ENCODE measurements around the gene JAM3.
"Not testable (repeated sequence)": the region's sequence is repeated elsewhere in the genome, so short reads cannot be mapped to it uniquely, and the experiment has no call there.

JAM3 gene

DNA sequence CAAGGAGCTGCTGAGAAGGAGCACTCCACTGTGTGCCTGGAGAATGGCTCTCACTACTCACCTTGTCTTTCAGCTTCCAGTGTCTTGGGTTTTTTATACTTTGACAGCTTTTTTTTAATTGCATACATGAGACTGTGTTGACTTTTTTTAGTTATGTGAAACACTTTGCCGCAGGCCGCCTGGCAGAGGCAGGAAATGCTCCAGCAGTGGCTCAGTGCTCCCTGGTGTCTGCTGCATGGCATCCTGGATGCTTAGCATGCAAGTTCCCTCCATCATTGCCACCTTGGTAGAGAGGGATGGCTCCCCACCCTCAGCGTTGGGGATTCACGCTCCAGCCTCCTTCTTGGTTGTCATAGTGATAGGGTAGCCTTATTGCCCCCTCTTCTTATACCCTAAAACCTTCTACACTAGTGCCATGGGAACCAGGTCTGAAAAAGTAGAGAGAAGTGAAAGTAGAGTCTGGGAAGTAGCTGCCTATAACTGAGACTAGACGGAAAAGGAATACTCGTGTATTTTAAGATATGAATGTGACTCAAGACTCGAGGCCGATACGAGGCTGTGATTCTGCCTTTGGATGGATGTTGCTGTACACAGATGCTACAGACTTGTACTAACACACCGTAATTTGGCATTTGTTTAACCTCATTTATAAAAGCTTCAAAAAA is 82.3 kb downstream of the JAM3 start:
- no peak for DNase-seq

DNA sequence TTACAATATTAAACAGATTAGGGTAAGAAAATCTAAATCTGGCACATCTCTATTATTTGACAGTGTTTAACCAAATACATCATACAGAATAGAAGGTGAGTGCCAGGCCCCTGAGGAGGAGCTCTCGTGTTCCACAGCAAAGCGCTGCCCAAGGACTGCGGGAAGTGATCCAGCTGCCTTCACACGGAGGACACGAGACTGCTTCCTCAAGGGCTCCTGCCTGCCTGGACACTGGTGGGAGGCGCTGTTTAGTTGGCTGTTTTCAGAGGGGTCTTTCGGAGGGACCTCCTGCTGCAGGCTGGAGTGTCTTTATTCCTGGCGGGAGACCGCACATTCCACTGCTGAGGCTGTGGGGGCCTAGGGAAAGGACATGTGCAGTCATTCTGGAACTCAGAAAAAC is 83.8 kb downstream of the JAM3 start:
- DNase-seq, result no peak

DNA sequence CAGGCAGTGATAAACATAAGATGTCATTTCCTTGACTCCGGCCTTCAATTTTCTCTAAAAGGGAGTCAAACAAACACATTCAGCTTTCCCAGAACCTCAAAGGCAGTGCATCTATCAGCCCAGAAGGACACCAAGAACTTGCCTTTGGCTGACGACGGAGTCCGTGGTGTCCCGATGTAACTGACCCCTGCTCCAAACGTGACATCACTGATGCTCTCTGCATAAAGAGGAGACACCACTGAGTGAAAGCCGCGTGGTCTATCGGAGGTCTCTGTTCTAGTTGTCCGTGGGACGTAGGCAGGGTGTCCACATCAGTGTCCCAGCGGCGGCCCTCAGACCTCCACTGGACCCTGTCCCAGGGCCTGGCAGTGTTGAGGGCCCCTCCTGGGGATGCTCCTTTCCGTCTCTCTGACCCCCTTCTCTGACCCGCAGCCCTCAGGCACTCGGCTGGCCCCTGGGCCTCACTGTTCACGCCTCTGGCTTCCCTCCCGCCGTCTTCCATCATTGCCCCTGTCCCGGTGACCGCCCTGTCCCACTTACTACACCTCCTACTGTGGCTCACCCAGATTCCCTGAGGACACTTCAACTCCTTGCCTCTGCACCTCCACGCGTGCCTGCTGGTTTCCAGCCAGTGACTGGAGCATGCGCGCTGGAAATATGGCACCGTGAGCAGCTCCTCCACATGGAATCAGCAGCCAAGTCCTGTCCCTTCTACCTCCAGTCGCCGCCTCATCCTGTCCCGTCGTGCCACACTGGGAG is 84.5 kb downstream of the JAM3 start:
- DNase-seq, result no peak

DNA sequence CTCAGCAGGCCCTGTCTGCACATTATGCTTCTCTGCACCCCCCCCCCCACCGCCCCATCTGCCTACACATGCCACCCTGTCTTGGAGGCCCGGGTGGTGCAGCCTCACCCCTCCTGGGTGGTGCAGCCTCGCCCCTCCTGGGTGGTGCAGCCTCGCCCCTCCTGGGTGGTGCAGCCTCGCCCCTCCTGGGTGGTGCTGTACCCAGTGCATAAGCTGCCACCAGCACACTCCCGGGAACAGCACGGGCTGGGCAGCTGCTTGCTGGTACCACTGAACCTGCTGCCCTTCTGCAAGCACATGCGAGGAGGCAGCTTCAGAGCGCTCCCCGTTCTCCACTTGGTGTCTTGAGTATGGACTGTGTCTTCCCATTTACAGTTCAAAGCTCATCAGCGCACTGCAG is 85.6 kb downstream of the JAM3 start:
- no peak for DNase-seq

DNA sequence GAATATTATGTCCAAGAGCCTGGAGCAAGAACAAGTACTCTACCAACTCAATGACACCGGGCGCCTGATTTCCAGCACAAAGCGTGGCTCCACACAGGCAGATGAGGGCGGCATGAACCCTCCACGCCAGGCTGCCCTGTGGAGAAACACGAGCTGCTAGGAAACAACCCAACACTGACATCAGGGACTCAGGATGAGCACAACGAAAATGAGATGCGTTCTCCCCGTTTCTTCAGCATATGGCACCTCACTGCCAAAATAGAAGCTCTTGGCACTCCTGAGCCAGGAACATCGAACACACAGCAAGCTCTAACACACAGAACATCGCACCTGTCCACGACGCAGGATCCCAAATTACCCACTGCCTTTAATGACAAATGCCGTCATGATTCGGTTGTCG is 86.6 kb downstream of the JAM3 start:
- DNase-seq, result no peak

DNA sequence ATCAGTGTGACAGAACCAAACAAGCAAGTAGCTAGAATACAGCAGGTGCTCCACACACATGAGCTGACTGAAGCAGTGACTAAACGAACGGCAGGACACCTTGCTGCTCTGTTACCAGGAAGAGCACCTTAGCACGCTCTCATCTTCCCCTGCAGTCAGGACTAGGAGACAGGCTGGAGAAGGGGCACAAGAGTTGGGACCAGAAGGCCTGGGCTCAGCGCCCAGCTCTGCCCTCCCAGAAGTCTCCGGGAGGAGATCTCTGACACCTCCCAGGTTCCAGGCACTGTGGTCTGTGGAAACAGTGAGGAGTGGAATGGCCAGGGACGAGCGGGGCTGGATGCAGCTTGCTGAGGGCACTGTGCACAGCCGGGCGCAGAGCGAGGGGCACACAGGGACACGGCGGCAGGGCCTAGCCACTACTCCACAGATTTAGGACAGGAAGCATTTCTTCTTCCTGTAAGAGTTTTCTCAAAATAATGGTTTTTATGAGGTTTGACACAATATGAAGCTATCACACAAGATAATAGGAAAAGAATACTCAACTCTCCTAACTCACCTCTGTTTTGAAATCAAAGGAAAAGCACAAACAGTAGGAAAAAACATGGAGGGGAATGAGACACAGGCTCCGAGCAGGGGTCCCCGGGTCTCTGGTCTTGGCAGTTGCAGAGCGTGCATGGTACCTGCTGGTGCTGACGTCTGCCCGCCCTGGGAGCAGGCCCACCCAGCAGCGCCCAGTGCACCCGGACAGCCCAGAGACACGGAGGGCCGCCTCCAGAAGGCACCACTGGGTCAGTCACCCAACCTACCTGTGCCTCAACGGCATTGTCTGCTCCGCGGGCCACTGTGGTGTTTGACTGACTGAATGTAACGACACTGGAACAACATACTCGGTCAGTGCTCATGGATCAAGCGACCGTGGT is 87.3 kb downstream of the JAM3 start:
- no peak for DNase-seq

DNA sequence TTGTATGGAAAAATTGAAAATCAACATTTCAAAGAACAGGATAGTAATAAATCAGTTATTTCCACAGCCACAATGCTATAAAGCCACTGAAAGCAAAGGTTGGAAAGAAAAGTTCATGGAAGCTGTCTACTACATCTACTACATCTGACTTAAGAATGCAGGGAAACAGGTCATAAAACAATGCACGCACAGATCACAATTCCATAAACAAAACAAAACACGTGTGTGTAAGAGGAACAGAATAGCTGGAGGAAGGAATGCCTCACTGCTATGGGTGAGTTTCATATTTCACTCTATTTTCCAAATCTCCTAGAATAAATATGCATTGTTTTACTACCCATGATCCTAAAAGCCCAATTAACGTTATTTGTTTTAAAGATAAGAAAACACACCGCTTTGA is 88.6 kb downstream of the JAM3 start:
- no peak for DNase-seq

DNA sequence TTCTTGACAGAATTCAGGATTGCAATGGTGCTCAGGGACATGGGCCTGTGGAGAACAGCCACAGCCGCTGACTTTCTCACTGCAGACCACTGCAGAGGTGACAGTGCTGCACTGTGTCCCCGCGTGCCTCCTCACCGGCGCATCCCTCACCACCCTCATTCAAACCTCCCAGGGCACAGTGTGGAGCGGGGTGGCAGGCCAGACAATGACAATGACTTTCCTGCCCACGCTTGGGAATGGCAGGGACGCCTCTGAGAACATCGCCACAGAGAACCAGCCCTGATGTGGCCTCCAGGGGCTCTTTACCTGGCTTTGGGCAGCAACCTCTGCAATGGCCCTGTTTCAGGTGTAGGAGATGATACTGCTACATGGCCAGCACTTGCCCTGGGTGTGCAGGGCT is 89.2 kb downstream of the JAM3 start:
- no peak for DNase-seq

DNA sequence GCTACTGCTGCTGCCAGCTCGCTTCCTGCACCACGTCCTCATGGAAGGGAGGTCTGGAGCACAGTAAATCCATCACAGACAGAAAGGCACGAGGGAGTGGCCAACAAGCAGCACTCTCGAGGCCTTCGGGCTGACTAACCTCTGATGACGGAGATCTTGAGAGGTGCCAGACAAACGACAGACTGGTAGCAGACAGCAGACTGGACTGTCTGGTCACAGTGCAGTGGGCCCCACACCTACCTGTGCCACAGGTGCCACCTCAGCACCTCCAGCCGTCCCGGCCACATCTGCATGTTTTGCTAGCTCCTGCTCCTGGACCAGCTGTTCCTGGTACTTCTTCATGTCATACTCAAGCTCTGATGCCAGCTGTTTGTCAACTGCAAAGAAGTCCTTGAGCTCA is 90.8 kb downstream of the JAM3 start:
- no peak for DNase-seq

DNA sequence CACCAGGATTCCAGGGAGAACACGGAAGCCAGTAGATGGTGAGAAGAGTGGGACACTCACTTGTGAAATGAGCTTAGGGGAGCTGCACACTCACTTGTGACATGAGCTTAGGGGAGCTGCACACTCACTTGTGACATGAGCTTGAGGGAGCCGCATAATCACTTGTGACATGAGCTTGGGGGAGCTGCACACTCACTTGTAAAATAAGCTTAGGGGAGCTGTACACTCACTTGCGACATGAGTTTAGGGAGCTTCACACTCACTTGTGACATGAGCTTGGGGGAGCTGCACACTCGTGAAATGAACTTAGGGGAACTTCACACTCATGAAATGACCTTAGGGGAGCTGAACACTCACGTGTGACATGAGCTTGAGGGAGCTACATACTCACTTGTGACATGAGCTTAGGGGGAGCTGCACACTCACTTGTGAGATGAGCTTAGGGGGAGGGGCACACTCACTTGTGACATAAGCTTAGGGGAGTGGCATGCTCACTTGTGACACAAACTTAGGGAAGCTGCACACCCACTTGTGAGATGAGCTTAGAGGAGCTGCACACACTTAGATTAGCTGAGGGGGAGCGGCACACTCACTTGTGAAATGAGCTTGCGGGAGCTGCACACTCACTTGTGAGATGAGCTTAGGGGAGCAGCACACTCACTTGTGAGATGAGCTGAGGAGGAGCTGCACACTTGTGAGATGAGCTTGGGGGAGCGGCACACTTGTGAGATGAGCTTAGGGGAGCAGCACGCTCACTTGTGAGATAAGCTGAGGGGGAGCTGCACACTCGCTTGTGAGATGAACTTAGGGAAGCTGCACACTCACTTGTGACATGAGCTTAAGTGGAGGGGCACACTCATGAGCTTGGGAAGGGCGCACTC is 95.9 kb downstream of the JAM3 start:
- no peak for DNase-seq

DNA sequence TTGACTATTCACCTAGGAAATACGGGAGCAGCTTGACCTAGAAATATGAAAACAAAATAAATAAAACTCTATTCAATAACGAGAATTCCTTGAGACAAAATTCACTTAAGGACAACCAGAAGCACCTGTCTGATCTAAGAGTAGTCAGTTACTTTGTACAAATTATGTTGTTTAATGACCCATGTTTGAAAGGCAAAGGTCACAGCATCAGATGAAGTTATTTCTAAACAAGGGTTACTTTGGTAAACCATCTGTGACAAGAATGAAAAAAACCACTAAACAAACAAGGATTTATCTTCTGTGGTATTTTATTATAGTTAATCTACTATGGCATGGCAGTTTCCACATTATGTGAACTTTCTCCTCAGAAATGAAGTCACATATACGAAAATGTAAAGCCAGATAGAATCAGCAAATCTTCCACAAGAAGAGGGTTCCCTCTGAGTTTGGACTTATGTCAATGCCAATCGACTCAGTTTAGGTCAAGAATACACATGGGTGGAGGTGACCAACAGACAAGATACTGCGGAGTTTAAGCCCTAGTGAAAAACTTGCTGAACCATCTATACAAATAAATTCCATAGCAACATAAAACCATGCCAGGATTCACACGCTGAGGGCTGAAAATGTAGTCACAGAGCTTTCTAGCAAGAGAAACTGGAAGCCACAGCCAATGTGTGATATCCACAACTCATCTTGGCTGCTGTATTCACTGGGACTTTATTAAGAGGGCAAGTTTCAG is 101.5 kb downstream of the JAM3 start:
- no peak for DNase-seq

DNA sequence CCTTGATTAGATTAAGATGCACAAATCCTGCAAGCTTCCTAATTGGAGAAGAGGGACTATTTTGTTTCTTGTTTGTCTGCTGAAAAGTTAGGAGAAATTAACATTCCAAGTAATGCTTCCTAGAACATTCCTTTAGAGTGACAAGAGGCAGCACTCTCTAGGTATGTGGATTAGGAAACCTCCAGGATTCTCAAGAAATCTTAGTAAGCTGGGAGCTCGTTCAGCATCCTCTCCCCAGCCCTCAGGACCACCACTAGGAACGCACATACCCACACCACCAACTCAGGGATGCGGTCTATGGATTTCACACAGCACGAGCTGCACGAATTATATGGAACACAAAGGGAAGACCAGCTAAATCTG is 102.0 kb downstream of the JAM3 start:
- DNase-seq, result no peak

DNA sequence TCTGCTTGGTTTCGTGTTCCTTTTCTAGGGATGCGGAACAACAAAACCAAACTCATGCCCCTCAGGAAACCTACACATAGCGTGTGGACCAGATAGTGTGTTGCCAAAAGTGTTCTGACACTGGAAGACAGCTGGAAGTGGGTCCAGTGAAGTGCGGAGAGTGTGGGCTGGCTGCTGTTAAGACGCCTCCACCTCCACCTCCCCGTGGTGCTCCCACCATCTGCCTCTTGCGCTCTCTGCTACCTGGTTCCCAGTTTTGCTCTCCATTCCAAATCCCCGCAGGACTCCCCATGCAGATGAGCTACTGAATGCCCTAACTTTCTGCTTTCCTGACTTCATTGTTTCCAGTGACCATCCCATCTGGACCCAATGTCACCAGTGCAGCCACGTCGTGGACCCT is 103.1 kb downstream of the JAM3 start:
- no peak for DNase-seq

DNA sequence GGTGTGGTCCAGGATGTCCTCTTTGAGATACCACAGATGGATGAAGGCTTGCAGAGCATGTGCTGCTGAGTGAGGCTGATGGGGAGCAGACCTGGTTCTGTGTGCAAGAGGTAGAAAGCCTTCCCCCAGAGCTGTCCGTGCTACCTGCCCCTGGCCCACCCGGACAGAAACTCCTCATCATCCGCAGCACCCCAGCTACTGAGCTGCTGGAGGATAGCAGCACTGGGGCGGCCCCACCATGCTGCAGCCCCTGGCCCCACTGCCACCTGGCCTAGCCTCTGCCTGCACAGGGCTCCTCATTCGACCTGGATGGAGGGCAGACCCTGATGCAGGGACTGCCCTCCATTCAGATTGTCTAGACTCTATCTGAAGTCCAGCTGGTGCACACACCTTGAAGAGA is 104.4 kb downstream of the JAM3 start:
- DNase-seq, result no peak

DNA sequence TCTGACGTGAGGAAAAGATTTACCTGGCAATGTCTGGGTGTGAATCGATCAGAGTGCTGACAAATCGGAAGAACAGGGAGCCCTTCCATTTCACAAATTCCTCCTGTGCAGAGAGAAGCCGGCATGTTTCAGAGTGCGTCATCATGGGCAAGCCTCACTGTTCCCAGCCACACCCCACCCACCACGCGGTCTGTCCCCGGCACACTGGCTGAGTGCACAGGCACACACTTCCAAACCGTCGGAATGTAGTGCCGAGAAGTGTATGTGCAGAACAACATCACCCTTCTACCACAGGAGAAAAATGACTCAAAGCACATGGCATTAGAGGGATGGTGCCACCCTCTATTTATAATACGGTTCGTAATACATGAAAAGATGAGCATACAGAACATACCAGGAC is 107.4 kb downstream of the JAM3 start:
- DNase-seq, result no peak

DNA sequence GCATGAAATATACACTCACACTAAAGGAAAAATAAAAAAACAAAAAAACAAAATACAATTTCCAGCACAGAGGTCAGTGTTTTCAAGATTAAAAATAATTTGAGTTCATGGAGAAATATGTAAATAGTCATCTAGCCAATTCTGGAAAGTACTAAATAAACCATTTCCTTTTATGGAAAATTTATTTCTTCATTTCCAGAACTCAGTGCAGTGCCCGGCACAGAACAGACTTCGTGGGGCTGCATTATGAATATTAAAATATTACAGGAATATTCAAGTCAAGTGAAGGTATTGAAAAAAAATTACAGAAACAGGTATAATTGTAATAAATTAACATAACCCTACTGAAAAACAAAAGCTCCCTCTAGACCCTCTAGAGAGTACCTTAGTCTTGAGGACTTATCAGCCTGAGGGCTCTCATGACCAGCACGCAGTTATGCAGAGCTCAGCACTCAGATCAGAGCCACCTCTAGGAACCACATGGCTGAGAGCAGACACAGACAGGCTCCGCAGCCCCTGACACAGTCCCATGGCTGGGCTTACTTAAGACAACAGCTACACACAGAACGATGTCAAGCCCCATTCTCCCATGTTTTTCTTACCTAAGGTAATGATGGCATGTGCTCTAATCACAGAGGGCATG is 109.3 kb downstream of the JAM3 start:
- DNase-seq, result no peak

DNA sequence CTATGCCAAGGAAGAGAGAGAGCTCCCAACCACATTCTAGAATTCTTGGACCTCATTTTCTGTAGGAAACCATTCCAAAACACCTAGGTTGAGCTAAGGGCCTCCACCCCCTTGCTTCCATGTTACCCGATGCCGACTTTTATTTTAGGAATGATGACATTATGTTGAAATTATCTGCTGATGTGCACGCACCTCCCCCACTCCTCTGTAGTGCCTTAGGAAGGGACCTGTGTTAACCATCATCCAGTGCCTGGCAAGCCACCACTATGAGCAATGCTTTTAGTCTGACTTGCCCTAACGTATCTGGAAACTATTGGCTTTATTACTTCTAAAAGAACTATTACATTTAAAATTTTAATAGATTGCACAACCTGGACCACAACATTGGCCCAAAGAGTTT is 112.8 kb downstream of the JAM3 start:
- no peak for DNase-seq

DNA sequence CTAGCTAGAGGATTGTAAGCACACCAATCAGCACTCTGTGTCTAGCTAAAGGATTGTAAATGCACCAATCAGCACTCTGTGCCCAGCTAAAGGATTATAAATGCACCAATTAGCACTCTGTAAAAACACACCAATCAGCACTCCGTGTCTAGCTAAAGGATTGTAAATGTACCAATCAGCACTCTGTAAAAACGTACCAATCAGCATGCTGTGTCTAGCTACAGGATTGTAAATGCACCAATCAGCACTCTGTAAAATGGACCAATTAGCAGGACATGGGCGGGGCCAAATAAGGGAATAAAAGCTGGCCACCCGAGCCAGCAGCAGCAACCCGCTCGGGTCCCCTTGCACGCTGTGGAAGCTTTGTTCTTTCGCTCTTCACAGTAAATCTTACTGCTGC is 119.2 kb downstream of the JAM3 start:
- not testable (repeated sequence) for DNase-seq

DNA sequence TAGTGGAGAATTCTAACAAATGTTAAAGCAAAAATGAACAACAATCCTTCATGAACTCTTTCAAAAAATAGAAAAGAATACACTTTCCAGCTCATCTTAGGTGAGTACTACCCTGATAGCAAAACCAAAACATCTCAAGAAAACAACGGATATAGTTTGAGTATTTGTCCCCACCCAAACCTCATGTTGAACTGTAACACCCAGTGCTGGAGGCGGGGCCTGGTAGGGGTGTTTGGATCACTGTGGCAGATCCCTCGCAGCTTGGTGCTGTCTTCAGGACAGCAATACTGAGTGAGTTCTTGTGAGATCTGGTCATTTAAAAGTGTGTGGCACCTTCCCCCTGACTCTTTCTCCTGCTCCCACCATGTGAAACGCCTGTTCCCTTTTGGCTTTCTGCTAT is 127.9 kb downstream of the JAM3 start:
- no peak for DNase-seq

DNA sequence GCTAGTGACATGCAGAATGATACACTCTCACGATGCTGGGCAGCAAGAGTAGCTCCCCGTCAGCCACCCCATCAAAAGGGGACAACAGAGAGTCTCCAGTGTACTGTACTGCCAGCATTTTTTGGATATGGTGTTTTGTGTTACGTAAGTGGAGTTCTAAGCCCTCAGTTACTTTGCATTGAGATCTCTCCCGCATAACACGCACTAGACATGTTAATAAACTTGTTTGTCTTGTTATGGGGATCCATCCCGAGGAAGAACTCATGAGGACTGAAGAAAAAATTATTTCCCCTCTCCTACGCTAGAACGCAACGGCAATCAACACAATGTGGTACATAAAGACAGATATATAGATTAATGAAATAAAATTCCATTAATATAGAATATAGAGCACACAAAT is 130.7 kb downstream of the JAM3 start:
- no peak for DNase-seq

DNA sequence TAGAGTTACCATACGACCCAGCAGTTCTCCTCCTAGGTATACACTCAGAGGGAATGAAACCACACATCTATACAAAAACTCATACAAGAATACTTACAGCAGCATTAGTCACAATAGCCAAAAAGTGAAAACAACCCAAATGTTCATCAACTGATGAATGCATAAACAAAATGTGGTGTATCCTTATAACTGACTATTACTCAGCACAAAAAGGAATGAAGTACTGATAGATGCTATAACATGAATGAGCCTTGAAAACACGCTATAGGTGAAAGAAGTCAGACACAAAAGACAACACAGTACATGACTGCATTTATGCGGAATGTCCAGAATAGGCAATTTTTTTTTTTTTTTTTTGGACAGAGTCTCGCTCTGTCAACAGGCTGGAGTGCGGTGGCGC is 131.8 kb downstream of the JAM3 start:
- no peak for DNase-seq
